IgD-negative memory B cell (primary cell): ENCODE measurements around the gene IQGAP1. TPM values are rescaled to one million over a fixed set of nuclear protein-coding genes. Genes with fewer than 3 reads are reported as not detected.

Experiments used
- H3K27ac Mint-ChIP-seq, 3 donors: one replicate each; pipeline ENCODE4 v1.8.0; 2020 to 2022; ENCODE audit warnings: mild to moderate bottlenecking in 3 of 3, mixed read lengths in 3 of 3, moderate library complexity in 1 of 3
- H3K27me3 Mint-ChIP-seq: one replicate; pipeline ENCODE4 v1.8.0; 2021; ENCODE audit warnings: mixed read lengths
- H3K36me3 Mint-ChIP-seq: one replicate; pipeline ENCODE4 v1.8.0; 2020; ENCODE audit warnings: mild to moderate bottlenecking, mixed read lengths
- H3K4me1 Mint-ChIP-seq, 3 donors: one replicate each; pipeline ENCODE4 v1.8.0; 2020 to 2022; ENCODE audit warnings: mixed read lengths in 3 of 3, mild to moderate bottlenecking in 1 of 3
- H3K4me3 Mint-ChIP-seq, 4 donors: one replicate each; pipeline ENCODE4 v1.8.0; 2020 to 2022; ENCODE audit warnings: mild to moderate bottlenecking in 4 of 4, mixed read lengths in 4 of 4, moderate library complexity in 3 of 4
- H3K9me3 Mint-ChIP-seq, 3 donors: one replicate each; pipeline ENCODE4 v1.8.0; 2020 to 2021; ENCODE audit warnings: mixed read lengths in 3 of 3, mild to moderate bottlenecking in 1 of 3
- polyA plus RNA-seq: library from polyadenylated mRNA; unstranded; fragments of 300-500 nt; fragmentation: Illumina TruSeq; gene quantifications from one replicate; pipeline ENCODE4 v1.2.3, GENCODE V29; 2021

The IQGAP1 gene
- polyA plus RNA-seq, 1 donor from 2014 or later, result 136 TPM

DNA sequence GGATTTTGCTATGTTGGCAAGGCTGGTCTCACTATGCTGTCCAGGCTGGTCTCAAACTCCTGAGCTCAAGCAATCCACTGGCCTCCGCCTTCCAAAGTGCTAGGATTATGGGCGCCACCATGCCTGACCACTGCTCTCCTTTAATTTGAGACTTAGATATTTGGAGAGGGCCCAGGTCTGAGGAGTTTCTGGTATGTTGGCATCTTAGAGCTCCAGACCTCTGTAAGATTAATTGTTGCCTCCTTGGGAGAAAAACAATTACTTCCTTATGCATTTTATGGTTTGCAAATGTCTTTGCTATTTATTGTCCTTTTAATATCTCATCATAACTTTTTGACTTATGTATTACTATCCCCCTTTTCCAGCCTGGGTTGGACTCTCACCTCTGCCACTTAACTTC lies 33.1 kb upstream of the IQGAP1 start:
- H3K9me3 Mint-ChIP-seq, result no peaks in the 10 kb centered on the region
- no peak overlapping the region for H3K27ac Mint-ChIP-seq
- peaks cover 1 to 6% (median 4%) of the 10 kb centered on the region in 3 donors for H3K4me1 Mint-ChIP-seq
- no peaks in the 10 kb centered on the region for H3K36me3 Mint-ChIP-seq
- H3K27me3 Mint-ChIP-seq, result peaks cover 2% of the 10 kb centered on the region
- H3K4me3 Mint-ChIP-seq, result no peak overlapping the region

DNA sequence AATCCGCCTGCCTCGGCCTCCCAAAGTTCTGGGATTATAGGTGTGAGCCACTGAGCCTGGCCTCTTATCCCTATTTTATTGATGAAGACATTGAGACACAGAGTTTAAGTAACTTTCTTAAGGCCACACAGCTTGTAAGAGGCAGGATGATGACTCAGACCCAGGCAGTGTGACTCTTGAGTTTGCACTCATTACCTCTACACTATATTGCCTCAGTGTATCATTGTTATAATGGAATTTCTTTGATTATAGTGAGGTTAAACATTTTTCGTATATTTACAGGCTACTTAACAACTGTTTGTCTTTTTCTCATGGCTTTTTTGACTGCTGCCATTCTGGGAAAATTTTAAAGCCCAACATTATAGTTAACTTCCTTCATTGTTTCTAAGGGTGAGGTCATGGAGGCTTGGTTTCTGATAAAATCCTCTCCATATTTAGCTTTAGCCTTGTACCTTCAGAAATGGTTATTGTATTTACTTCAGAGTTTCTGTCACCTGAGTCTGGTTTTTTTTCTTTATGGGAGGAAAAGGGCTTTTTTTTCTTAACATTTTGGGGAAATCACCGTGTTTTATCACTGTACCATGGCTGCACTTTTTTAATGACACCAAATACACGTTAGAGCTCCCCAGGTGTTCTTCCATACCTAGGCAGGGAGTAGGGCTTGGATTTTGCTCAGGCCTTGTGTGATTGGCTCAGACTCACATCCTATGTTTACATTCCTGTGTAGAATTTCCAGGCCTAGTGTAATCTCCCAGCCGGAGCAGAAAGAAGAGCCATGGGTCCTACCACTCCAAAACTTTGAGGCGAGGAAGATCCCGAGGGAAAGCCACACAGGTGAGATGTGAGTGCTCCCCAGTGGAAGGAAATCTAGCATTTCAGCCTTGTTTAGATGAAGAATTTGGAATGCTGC lies 29.7 kb upstream of the IQGAP1 start:
- Mint-ChIP-seq H3K36me3 (peaks cover 4% of the 10 kb centered on the region), H3K27ac (no peak overlapping the region), H3K4me1 (peaks cover 0 to 6% (median 5%) of the 10 kb centered on the region in 3 donors), H3K9me3 (no peaks in the 10 kb centered on the region), H3K4me3 (no peak overlapping the region), H3K27me3 (no peaks in the 10 kb centered on the region)

DNA sequence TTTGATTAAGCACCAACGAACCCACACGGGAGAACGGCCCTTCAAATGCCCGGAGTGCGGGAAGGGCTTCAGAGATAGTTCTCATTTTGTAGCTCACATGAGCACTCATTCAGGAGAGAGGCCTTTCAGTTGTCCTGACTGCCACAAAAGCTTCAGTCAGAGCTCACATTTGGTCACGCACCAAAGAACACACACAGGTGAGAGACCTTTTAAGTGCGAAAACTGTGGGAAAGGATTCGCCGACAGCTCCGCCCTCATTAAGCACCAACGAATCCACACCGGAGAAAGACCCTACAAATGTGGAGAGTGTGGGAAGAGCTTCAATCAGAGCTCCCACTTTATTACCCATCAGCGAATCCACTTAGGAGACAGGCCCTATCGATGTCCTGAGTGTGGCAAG lies 27.3 kb upstream of the IQGAP1 start:
- Mint-ChIP-seq H3K27me3 (no peaks in the 10 kb centered on the region), H3K27ac (no peak overlapping the region), H3K9me3 (no peaks in the 10 kb centered on the region)

DNA sequence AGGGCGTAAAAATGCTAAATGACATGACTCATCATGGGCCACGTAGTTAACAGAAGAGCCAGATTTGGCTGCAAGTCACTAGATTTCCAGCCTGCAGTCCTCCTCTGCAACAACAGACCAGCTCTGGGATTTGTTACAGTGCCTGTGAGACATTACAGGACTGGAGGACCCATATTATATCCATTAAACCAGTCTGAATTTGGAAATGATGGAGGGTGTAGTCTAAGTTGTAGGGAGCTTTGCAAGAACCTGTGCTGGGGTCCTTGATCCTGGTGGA lies 25.2 kb upstream of the IQGAP1 start:
- H3K4me3 Mint-ChIP-seq, result no peak overlapping the region
- H3K4me1 Mint-ChIP-seq, result peaks cover 0 to 12% (median 6%) of the 10 kb centered on the region in 3 donors
- no peaks in the 10 kb centered on the region for H3K27me3 Mint-ChIP-seq
- peaks cover 4% of the 10 kb centered on the region for H3K36me3 Mint-ChIP-seq
- H3K27ac Mint-ChIP-seq, result no peak overlapping the region
- no peaks in the 10 kb centered on the region for H3K9me3 Mint-ChIP-seq

More for the DNA sequence above, 27.3 kb upstream of the IQGAP1 start:
- Mint-ChIP-seq H3K4me3 (no peak overlapping the region), H3K4me1 (peaks cover 0 to 8% (median 6%) of the 10 kb centered on the region in 3 donors), H3K36me3 (peaks cover 4% of the 10 kb centered on the region)

DNA sequence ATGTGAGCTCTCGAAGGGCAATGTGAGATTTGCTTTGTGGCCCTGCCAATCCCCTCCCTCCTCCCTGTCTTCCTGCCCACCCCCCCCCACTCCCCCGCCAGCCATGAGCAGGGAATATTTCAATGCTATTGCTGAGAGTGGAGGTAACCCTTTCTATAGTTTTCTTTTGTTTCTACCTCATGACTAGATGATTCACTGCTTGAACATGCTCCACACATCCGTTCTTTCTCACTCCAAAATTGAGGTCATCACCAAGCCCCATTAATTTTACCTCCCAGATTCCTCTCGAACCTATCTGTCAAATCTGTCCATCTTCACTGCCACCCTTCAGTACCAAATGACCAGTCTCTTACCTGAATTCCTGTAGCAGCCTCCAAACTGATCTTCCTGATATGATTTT lies 23.8 kb upstream of the IQGAP1 start:
- Mint-ChIP-seq H3K4me3 (no peak overlapping the region), H3K27ac (no peak overlapping the region), H3K9me3 (no peaks in the 10 kb centered on the region), H3K27me3 (no peaks in the 10 kb centered on the region), H3K4me1 (peaks cover under 1 to 11% (median 10%) of the 10 kb centered on the region in 3 donors), H3K36me3 (peaks cover 4% of the 10 kb centered on the region)

DNA sequence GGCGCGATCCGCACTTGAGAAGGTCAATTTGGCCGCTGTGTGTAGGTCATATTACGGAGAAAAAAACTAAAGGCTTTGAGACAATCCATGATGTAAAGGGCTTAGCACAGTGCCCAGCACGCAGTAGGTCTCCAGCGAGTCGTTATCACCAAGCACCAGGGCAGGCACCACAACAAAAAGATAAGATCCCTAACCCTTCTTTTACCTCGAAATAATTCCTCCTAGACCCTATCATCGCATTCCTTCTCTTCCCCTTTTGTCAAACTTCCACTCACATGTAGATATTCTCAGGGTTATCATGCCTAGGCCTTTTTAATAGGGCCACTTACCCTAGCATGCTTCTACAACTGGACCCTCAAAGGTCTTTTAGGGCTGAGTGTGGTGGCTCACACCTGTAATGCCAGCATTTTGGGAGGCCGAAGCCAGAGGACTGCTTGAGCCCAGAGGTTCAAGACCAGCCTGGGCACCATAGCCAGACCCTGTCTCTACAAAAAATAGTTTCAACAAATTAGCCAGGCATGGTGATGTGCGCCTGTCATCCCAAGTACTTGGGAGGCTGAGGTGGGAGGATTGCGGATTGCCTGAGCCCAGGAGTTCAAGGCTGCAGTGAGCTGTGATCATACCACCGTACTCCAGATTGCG lies 22.5 kb upstream of the IQGAP1 start:
- no peaks in the 10 kb centered on the region for H3K9me3 Mint-ChIP-seq
- H3K36me3 Mint-ChIP-seq, result peaks cover 3% of the 10 kb centered on the region
- no peaks in the 10 kb centered on the region for H3K27me3 Mint-ChIP-seq
- H3K4me3 Mint-ChIP-seq, result peak overlapping the region in 1 of 4 donors; percentile 67
- H3K27ac Mint-ChIP-seq, result no peak overlapping the region
- H3K4me1 Mint-ChIP-seq, result peaks cover 7 to 17% (median 14%) of the 10 kb centered on the region in 3 donors

DNA sequence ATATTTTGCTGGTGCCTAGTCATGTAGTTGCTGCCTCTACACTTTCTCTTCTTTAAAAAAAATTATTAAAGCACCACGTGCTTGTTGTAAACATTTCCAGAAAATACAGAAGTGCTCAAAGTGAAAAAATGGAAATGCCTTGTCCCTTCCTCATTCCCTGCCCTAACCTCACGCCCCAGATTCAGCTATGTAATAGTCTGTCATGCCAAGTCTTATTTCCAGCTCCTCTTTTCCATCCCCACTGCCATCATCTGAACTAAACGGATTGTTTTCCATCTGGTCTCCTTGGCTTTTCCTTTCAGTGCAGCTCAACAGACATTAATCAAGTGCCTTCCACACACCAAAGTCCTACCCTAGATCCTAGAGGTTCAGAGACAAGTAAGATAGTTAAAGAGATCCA lies 20.5 kb upstream of the IQGAP1 start:
- H3K27ac Mint-ChIP-seq, result no peak overlapping the region
- no peaks in the 10 kb centered on the region for H3K36me3 Mint-ChIP-seq
- peaks cover 7 to 11% (median 10%) of the 10 kb centered on the region in 3 donors for H3K4me1 Mint-ChIP-seq
- H3K4me3 Mint-ChIP-seq, result no peak overlapping the region
- H3K9me3 Mint-ChIP-seq, result no peaks in the 10 kb centered on the region
- no peaks in the 10 kb centered on the region for H3K27me3 Mint-ChIP-seq

DNA sequence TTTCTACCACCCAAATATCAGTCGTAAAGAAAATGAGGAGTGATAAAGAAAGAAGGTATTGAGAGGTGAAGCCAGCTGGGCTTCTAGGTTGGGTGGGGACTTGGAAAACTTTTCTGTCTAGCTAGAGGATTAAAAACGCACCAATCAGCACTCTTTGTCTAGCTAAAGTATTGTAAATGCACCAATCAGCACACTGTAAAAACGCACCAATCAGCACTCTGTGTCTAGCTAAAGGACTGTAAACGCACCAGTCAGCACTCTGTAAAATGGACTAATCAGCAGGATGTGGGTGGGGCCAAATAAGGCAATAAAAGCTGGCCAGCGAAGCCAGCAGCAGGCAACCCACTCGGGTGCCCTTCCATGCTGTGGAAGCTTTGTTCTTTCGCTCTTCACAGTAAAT lies 13.0 kb upstream of the IQGAP1 start:
- H3K27me3 Mint-ChIP-seq, result no peaks in the 10 kb centered on the region
- peaks cover 4% of the 10 kb centered on the region for H3K36me3 Mint-ChIP-seq
- H3K9me3 Mint-ChIP-seq, result peaks cover 3 to 5% (median 5%) of the 10 kb centered on the region in 3 donors
- H3K4me1 Mint-ChIP-seq, result peaks cover 8 to 16% (median 15%) of the 10 kb centered on the region in 3 donors
- no peak overlapping the region for H3K4me3 Mint-ChIP-seq
- no peak overlapping the region for H3K27ac Mint-ChIP-seq

DNA sequence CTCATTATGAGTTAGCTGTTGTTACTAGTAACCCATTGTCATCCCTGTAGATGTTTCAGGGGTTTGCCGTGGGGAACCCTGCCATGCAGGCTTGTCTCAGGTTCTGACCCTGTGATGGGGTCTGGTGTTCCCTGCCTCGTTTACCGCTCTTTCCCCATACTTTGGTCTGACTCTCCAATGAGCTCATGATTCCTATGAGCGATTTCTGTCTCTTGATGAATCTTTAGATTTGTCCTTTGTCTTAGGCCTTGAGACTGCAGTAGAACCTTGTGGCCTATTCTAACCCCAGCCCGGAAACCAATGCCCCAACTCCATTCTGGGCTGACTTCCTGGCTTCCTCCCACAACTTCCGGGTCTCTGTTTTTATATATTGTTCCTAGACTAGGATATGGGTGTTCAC lies 11.3 kb upstream of the IQGAP1 start:
- H3K9me3 Mint-ChIP-seq, result peaks cover 3 to 5% (median 5%) of the 10 kb centered on the region in 3 donors
- peaks cover 7 to 14% (median 12%) of the 10 kb centered on the region in 3 donors for H3K4me1 Mint-ChIP-seq
- no peaks in the 10 kb centered on the region for H3K27me3 Mint-ChIP-seq
- H3K4me3 Mint-ChIP-seq, result peak overlapping the region in 2 of 4 donors; percentile 75 to 82
- peaks cover 5% of the 10 kb centered on the region for H3K36me3 Mint-ChIP-seq
- H3K27ac Mint-ChIP-seq, result peak overlapping the region in 2 of 3 donors; percentile 11 to 53

DNA sequence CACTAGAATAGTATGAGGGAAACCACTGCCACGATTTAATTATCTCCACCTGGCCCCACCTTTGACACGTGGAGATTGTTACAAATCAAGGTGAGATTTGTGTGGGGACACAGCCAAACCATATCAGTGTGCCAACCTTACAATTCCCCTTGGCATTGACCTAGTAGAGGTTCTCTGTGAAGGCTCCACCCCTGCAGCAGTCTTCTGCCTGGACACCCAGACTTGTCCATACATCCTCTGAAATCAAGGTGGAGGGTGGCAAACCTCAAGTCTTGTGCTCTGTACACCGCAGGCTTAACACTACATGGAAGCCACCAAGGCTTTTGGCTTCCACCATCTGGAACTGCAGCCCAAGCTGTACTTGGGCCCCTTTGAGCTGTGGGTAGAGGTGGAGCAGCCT lies 8.8 kb upstream of the IQGAP1 start:
- H3K27ac Mint-ChIP-seq, result no peak overlapping the region
- peaks cover 3 to 5% (median 5%) of the 10 kb centered on the region in 3 donors for H3K9me3 Mint-ChIP-seq
- H3K4me1 Mint-ChIP-seq, result peaks cover 10 to 14% (median 14%) of the 10 kb centered on the region in 3 donors
- peaks cover 5% of the 10 kb centered on the region for H3K36me3 Mint-ChIP-seq
- no peaks in the 10 kb centered on the region for H3K27me3 Mint-ChIP-seq
- peak overlapping the region in 1 of 4 donors; percentile 10 for H3K4me3 Mint-ChIP-seq

DNA sequence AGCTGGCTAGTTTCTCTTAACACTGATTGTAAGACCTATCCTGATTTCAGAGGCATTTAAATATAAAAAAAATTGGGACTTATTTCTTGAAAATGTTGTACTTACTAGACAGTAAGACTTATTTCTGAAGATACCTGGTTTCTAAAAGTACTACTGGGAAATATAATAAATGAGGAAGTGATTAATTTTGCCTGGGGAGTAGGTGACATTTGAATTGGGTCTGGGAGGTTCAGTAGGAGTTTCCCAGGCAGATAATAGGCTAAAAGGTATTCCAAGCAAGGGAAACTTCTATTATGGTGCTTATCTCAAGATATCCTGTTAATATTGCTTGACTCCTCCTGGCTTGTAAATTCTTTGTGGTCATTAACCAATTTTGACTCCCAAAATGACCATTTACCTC lies 6.5 kb upstream of the IQGAP1 start:
- Mint-ChIP-seq H3K4me1 (peaks cover 10 to 16% (median 13%) of the 10 kb centered on the region in 3 donors), H3K27me3 (no peaks in the 10 kb centered on the region), H3K27ac (no peak overlapping the region), H3K9me3 (peaks cover 3 to 5% (median 5%) of the 10 kb centered on the region in 3 donors), H3K36me3 (peaks cover 5% of the 10 kb centered on the region), H3K4me3 (no peak overlapping the region)

DNA sequence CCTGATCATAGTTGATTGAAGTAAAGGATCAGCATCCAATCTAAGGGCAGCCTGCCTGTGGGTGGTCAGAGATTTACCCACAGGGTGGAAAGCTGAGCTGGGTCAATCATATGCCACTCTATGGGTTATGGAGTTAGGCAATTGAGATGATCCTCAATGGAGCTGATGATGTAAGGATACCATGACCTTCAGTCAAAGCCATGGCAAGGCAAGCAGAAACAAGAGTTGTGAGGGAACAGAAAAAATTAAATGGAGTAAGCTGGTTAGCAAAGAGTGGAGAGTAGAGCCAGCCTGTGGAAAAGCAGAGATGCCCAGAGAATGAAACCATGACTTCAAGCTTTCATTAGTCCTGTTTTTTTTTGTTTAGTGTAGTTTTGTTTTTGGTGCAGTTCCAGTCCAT lies 5.7 kb upstream of the IQGAP1 start:
- Mint-ChIP-seq H3K36me3 (peaks cover 4% of the 10 kb centered on the region), H3K4me1 (peaks cover 4 to 10% (median 6%) of the 10 kb centered on the region in 3 donors), H3K9me3 (peaks cover 3 to 5% (median 5%) of the 10 kb centered on the region in 3 donors), H3K4me3 (no peak overlapping the region), H3K27ac (no peak overlapping the region), H3K27me3 (no peaks in the 10 kb centered on the region)

DNA sequence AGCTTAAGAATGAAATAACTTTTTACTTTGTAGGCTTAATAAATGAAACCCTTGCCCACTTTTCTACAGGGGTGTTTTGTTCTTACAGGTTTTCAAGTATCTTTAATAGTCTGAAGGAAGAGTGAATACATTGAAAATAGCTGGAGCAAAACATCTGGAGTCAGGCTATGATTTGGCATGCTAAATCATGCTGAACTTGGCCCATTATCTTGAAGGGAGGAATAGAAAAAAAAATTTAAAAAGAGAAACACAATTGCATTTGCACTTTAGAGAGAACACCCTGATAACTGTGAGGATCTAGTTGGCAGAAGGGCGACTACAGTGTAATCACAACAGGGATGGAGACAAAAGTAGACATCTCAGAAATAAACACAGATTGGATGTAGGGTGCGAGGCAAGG lies 1.8 kb upstream of the IQGAP1 start:
- H3K4me3 Mint-ChIP-seq, result peak overlapping the region in 3 of 4 donors; percentile 68 to 76 (median 74)
- peaks cover 23 to 27% (median 23%) of the 10 kb centered on the region in 3 donors for H3K4me1 Mint-ChIP-seq
- peak overlapping the region in 1 of 3 donors; percentile 40 for H3K27ac Mint-ChIP-seq
- H3K36me3 Mint-ChIP-seq, result no peaks in the 10 kb centered on the region
- H3K27me3 Mint-ChIP-seq, result peaks cover 1% of the 10 kb centered on the region
- H3K9me3 Mint-ChIP-seq, result no peaks in the 10 kb centered on the region

DNA sequence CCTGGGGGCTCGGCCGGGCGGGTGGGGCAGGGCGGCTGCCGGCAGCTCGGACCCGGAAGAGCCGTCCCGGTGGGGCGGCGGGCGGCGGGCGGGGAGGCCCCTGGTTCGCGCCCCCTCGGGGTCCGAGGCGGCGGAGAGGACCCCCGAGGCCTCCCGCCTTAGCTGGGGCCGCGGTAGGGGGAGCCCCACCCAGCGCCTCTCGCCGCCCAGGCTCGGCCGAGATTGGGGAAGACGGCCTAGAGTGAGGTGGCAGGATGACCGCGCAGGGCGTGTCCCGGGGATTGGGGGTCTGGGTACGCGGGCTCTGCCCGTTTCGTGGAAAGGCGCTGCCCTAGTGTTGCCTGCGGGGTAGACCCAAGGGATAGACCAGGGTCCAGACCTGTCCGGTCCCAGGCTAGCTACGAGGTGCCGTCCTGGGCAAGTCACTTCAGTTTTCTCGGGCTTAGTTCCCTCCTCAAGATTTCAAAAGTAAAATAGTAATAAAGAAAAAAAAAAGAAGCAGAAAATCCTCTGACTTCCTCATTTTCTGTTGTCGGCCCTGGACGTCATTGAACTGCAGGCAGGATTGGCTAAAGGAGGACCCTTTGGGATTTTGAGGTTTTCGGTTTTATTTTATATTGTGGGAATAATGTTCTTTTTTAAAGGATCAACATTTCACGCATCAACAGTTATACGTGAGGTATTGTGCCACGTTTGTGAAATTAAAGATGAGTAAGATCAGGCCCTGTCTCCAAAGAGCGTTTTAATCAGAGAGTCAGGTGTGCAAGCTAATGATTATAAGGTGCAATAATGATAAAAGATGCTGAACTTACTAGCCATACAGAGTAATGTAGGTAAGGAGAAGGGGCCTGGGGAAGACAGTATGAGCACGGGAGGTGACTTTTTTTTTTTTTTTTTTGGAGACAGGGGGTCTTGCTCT lies 679 bp downstream of the IQGAP1 start:
- Mint-ChIP-seq H3K4me1 (peaks cover 32 to 49% (median 39%) of the 10 kb centered on the region in 3 donors), H3K27me3 (peaks cover 1% of the 10 kb centered on the region), H3K36me3 (no peaks in the 10 kb centered on the region), H3K9me3 (no peaks in the 10 kb centered on the region), H3K27ac (peak overlapping the region; percentile 93 to 98 (median 96)), H3K4me3 (peak overlapping the region; percentile 93 to 98 (median 97))
